SU-DHL-6 (cell line): ENCODE measurements around the gene AXIN2.

Source experiments
- H2AFZ ChIP-seq: fragments of 200-600 bp; sonication (generic); 2 replicates; pipeline ENCODE4 v1.6.1; 2014; ENCODE audit warnings: low read depth, mild to moderate bottlenecking, moderate library complexity, mixed read lengths, antibody characterized with exemption, low read length; ENCODE audit not compliant: severe bottlenecking
- H3F3A ChIP-seq: fragments of 200-600 bp; shearing (Covaris generic); 2 replicates; pipeline ENCODE4 v1.6.0; 2016; ENCODE audit warnings: antibody characterized with exemption, mild to moderate bottlenecking; ENCODE audit not compliant: insufficient read depth
- H3K27ac ChIP-seq: fragments of 200-600 bp; sonication (generic); 2 replicates; pipeline ENCODE4 v1.5.1; 2016; ENCODE audit warnings: low read depth, mild to moderate bottlenecking, low read length, moderate library complexity, mixed read lengths
- H3K27me3 ChIP-seq: fragments of 200-600 bp; sonication (generic), shearing (Covaris generic); 2 replicates; pipeline ENCODE4 v1.6.0; 2014; ENCODE audit warnings: mild to moderate bottlenecking, low read length
- H3K36me3 ChIP-seq: fragments of 200-600 bp; sonication (generic); 2 replicates; pipeline ENCODE4 v1.6.1; 2014; ENCODE audit warnings: mild to moderate bottlenecking, low read length, mixed read lengths
- H3K4me2 ChIP-seq: fragments of 300-600, 200-600 bp; shearing (Covaris generic), sonication (generic); 2 replicates; pipeline ENCODE4 v1.6.0; 2014; ENCODE audit warnings: low read length, low read depth, mild to moderate bottlenecking; ENCODE audit not compliant: poor library complexity, severe bottlenecking
- H3K4me3 ChIP-seq: fragments of 200-600 bp; sonication (generic); 2 replicates; pipeline ENCODE4 v1.5.1; 2014; ENCODE audit warnings: antibody characterized with exemption, low read length, mild to moderate bottlenecking, mixed read lengths; ENCODE audit not compliant: insufficient read depth, poor library complexity, severe bottlenecking
- H3K79me2 ChIP-seq: fragments of 200-600 bp; sonication (generic); 2 replicates; pipeline ENCODE4 v1.6.1; 2014; ENCODE audit warnings: mild to moderate bottlenecking, low read length, moderate library complexity; ENCODE audit not compliant: insufficient read depth
- H3K9ac ChIP-seq: fragments of 200-600 bp; sonication (generic); 2 replicates; pipeline ENCODE4 v1.7.0; 2014; ENCODE audit warnings: mild to moderate bottlenecking, low read length
- H3K9me2 ChIP-seq: fragments of 200-600 bp; sonication (generic); replicated peaks from 2 replicates; pipeline ENCODE4 v1.6.1; 2014; ENCODE audit warnings: low read length; ENCODE audit not compliant: insufficient read depth
- H3K9me3 ChIP-seq: fragments of 200-600 bp; sonication (generic); 2 replicates; pipeline ENCODE4 v1.6.1; 2014; ENCODE audit warnings: low read length, mixed read lengths; ENCODE audit not compliant: insufficient read depth
- H4K20me1 ChIP-seq: fragments of 200-600 bp; sonication (generic); 2 replicates; pipeline ENCODE4 v1.6.1; 2014; ENCODE audit warnings: low read depth, mild to moderate bottlenecking, antibody characterized with exemption, low read length, moderate library complexity, mixed read lengths
- EZH2phosphoT487 ChIP-seq: fragments of 200-600 bp; sonication (generic), shearing (Covaris generic); conservative IDR thresholded peaks from 2 replicates; pipeline ENCODE4 v1.6.1; 2018; ENCODE audit warnings: mild to moderate bottlenecking, antibody characterized with exemption, low read length, moderate library complexity, mixed read lengths
- TF ChIP-seq, protein P1 (sequence below): fragments of 200-600 bp; sonication (generic); IDR thresholded peaks from one replicate; pipeline ENCODE4 v1.5.1; 2017; ENCODE audit warnings: antibody characterized with exemption, mild to moderate bottlenecking, low read length, moderate library complexity; ENCODE audit not compliant: insufficient read depth, poor library complexity, severe bottlenecking

The AXIN2 gene

DNA sequence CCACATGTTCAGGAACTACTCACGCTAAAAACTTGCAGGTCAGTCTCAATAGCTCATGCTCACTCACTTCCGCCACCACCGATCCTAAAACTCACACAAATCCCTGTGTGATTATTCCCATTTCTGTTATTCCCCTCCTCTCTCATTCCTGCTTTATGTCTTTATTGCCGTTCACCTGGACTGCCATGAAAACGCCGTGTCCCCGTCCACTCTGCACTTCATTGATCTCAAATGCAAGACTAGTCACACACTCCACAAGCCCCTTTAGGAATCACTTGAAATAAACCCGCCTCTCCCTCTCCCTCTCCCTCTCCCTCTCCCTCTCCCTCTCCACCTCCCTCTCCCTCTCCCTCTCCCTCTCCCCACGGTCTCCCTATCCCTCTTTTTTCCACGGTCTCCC lies 78.0 kb downstream of the AXIN2 start:
- no peaks in the 10 kb centered on the region for H3K9me3 ChIP-seq
- H3K79me2 ChIP-seq, result no peaks in the 10 kb centered on the region
- H3K27me3 ChIP-seq, result no peaks in the 10 kb centered on the region
- no peak overlapping the region for H3K4me2 ChIP-seq
- H3K36me3 ChIP-seq, result no peaks in the 10 kb centered on the region
- H2AFZ ChIP-seq, result no peak overlapping the region
- no peak overlapping the region for H3K27ac ChIP-seq
- H3K4me3 ChIP-seq, result no peak overlapping the region
- no peaks in the 10 kb centered on the region for H3F3A ChIP-seq
- TF ChIP-seq EZH2phosphoT487, result no peak
- TF ChIP-seq, protein P1, sequence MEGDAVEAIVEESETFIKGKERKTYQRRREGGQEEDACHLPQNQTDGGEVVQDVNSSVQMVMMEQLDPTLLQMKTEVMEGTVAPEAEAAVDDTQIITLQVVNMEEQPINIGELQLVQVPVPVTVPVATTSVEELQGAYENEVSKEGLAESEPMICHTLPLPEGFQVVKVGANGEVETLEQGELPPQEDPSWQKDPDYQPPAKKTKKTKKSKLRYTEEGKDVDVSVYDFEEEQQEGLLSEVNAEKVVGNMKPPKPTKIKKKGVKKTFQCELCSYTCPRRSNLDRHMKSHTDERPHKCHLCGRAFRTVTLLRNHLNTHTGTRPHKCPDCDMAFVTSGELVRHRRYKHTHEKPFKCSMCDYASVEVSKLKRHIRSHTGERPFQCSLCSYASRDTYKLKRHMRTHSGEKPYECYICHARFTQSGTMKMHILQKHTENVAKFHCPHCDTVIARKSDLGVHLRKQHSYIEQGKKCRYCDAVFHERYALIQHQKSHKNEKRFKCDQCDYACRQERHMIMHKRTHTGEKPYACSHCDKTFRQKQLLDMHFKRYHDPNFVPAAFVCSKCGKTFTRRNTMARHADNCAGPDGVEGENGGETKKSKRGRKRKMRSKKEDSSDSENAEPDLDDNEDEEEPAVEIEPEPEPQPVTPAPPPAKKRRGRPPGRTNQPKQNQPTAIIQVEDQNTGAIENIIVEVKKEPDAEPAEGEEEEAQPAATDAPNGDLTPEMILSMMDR, result no peak
- H3K9ac ChIP-seq, result no peak overlapping the region
- H3K9me2 ChIP-seq, result no peaks in the 10 kb centered on the region
- H4K20me1 ChIP-seq, result no peaks in the 10 kb centered on the region

DNA sequence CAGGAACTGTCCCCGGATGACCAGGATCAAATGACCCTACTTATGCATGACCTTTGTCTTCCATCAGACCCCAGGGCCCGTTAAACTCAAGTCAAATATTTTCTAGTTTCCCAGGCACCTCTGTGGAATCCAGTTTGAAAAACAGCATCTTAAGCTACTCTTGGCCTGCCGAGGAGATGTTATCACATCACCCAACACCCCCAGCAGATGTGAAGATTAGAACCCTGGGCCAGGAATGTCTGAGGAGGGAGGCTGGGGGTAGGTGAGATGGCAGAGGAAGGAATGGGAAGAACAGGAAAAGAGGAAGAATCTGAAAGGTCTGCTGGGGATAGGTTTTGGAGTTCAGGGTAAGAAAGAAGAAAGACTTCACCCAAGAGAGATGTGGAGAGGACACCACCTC lies 79.2 kb downstream of the AXIN2 start:
- no peaks in the 10 kb centered on the region for H4K20me1 ChIP-seq
- H3K36me3 ChIP-seq, result no peaks in the 10 kb centered on the region
- H3K9ac ChIP-seq, result no peak overlapping the region

DNA sequence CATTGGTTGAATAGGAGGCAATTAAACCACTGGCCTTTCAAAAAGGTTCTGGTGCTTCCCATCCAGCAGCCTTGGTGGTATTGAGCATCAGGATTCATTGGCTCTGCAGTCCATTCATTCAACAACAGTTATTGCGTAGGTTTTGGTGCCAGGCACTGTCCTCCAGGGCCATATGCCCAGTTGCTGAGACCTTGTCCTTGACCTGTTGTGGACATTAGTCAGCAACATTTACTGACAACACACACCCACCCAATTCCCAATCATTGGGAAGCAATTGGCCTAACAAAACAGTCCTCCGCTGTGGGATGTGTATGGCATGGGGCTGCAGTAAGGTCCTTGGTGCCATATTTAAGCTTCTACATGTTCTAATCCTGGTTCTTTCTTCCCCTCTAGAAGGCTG lies 82.2 kb downstream of the AXIN2 start:
- H3K4me3 ChIP-seq, result no peak overlapping the region

More for the DNA sequence above, 79.2 kb downstream of the AXIN2 start:
- Histone ChIP-seq H3K4me3 (no peak overlapping the region), H3K4me2 (no peak overlapping the region), H3K9me2 (no peaks in the 10 kb centered on the region), H2AFZ (no peak overlapping the region), H3K9me3 (no peaks in the 10 kb centered on the region), H3K27ac (no peak overlapping the region), H3K27me3 (no peaks in the 10 kb centered on the region), H3K79me2 (no peaks in the 10 kb centered on the region), H3F3A (no peaks in the 10 kb centered on the region)
- TF ChIP-seq, protein P1, result no peak
- TF ChIP-seq EZH2phosphoT487, result no peak

More for the DNA sequence above, 82.2 kb downstream of the AXIN2 start:
- H3K27me3 ChIP-seq, result no peaks in the 10 kb centered on the region
- H3K9ac ChIP-seq, result no peak overlapping the region
- H3K9me2 ChIP-seq, result no peaks in the 10 kb centered on the region
- no peak overlapping the region for H3K4me2 ChIP-seq
- no peaks in the 10 kb centered on the region for H4K20me1 ChIP-seq
- H3K27ac ChIP-seq, result no peak overlapping the region
- no peaks in the 10 kb centered on the region for H3F3A ChIP-seq
- H3K79me2 ChIP-seq, result no peaks in the 10 kb centered on the region
- H2AFZ ChIP-seq, result no peak overlapping the region
- H3K36me3 ChIP-seq, result no peaks in the 10 kb centered on the region
- TF ChIP-seq, protein P1, result no peak
- no peak for TF ChIP-seq EZH2phosphoT487
- no peaks in the 10 kb centered on the region for H3K9me3 ChIP-seq
